T-helper 2 cell treated with Interferon-gamma antibody and Interleukin-4, amounts not matched to agents 5 μg/mL and 100 μg/mL, for 36 hours (primary cell): ENCODE data around the gene TRIM41.
"Not testable (repeated sequence)": the region's sequence is repeated elsewhere in the genome, so short reads cannot be mapped to it uniquely, and the experiment has no call there.

Experiments used
- DNase-seq: peaks from one replicate; pipeline ENCODE4 v3.0.0; 2021; ENCODE audit warnings: low spot score
- H3K27ac Mint-ChIP-seq: one replicate; pipeline ENCODE4 v1.8.0; 2021; ENCODE audit warnings: mild to moderate bottlenecking, mixed read lengths
- H3K27me3 Mint-ChIP-seq: one replicate; pipeline ENCODE4 v1.8.0; 2021; ENCODE audit warnings: low read depth, mixed read lengths
- H3K36me3 Mint-ChIP-seq: one replicate; pipeline ENCODE4 v1.8.0; 2021; ENCODE audit warnings: low read depth, mixed read lengths
- H3K4me1 Mint-ChIP-seq: one replicate; pipeline ENCODE4 v1.8.0; 2021; ENCODE audit warnings: low read depth, mixed read lengths
- H3K4me3 Mint-ChIP-seq: one replicate; pipeline ENCODE4 v1.8.0; 2022; ENCODE audit warnings: mild to moderate bottlenecking, moderate library complexity, mixed read lengths
- H3K9me3 Mint-ChIP-seq: one replicate; pipeline ENCODE4 v1.8.0; 2021; ENCODE audit warnings: mixed read lengths

The TRIM41 gene

DNA sequence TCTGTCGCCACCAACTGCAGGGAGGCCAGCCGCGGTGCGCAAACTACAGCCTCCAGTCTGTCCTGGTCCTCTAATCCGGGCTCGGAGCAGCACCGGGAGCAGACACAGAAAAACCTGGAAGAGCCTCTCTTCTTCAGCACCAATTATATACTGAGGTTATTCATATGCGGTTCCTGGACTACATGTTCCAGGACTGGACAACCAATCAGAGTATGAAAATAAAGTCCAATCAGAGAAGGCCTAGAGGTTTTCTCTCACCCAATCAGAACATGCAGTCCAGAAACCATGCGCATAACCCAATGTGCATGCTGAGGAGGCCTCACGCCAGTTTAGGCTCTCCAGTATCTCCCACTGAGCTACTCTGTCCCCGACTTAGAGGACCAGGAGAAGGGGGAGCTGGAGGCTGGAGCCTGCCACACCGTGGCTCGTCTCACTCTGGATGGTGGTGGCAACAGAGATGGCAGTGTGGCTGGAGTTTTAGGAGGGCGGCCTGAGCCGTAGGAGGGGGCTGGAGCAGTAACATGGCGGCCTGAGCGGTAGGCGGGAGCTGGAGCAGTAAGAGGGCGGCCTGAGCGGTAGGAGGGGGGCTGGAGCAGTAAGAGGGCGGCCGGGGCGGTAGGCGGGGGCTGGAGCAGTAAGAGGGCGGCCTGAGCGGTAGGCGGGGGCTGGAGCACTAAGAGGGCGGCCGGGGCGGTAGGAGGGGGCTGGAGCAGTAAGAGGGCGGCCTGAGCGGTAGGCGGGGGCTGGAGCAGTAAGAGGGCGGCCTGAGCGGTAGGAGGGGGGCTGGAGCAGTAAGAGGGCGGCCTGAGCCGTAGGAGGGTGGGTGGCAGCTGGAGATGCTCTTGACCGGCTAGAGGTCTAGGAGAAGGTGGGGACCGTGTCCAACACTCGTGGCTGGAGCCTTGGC is 58.2 kb downstream of the TRIM41 start:
- H3K4me3 Mint-ChIP-seq: no peak overlapping the region
- H3K27me3 Mint-ChIP-seq: peaks cover 3% of the 10 kb centered on the region
- no peak overlapping the region for H3K27ac Mint-ChIP-seq
- H3K9me3 Mint-ChIP-seq: no peaks in the 10 kb centered on the region
- H3K36me3 Mint-ChIP-seq: no peaks in the 10 kb centered on the region
- H3K4me1 Mint-ChIP-seq: no peaks in the 10 kb centered on the region
- DNase-seq: no peak

DNA sequence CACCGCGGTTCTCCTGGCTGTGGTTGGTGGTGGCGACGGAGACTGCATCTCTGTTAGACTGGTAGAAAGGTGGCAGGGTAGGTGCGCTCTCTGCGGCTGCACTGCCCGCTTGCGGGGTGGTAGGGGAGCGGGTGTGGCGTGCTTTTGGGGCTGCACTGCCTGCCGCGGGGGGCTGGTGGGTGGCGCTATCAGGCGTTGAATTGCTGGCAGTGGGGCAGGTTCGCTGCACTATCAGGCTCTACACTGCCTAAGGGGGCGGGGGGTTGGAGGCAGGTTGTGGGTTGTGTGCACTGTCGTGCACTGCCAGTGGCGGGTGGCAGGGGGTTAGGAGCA is 58.9 kb downstream of the TRIM41 start:
- Mint-ChIP-seq H3K4me3 (no peak overlapping the region), H3K27ac (no peak overlapping the region), H3K4me1 (no peaks in the 10 kb centered on the region), H3K36me3 (no peaks in the 10 kb centered on the region), H3K9me3 (no peaks in the 10 kb centered on the region), H3K27me3 (no peaks in the 10 kb centered on the region)
- no peak for DNase-seq

DNA sequence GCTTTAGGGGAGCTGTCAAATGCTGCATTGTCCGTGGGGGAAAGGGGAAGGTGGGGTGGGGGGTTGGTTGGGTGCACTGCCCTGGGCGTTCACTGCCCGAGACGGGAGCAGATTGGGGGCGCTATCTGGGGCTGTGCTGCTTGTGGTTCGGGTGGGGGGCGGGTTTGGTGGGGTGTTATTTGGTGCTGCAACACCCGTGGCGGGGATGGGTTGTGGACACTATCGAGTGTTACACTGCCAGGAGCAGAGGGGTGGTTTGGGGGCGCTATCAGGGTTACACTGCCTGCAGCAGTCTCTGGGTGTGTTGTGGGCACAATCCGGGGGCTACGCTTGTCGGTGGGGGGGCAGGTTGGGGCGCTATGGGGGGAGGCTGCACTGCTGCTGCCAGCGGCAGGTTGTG is 59.3 kb downstream of the TRIM41 start:
- not testable (repeated sequence) for H3K27me3 Mint-ChIP-seq, H3K27ac Mint-ChIP-seq, H3K36me3 Mint-ChIP-seq, H3K4me3 Mint-ChIP-seq, DNase-seq, H3K9me3 Mint-ChIP-seq, H3K4me1 Mint-ChIP-seq

DNA sequence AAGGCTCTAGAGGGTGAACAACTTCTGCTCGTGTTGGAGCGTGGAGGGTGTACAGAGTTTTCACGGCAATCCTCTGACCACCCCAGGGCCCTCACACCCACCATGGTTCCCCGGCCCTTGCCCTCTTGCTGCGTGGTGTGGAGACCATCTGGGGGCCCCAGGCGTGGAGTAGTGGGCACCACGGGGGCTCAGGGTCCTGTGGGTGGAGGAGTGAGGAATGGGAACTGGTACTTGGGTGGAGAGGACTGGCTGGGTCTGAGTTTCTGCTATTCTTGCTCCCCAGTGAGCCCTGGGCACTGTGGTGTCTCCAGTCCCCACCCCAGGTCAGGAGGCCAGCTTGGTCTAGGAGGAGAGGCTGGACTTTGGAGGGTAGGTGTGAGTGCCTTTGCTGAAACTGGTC is 59.8 kb downstream of the TRIM41 start:
- Mint-ChIP-seq H3K9me3 (no peaks in the 10 kb centered on the region), H3K36me3 (no peaks in the 10 kb centered on the region), H3K27me3 (no peaks in the 10 kb centered on the region), H3K27ac (no peak overlapping the region), H3K4me3 (no peak overlapping the region), H3K4me1 (peaks cover 2% of the 10 kb centered on the region)
- no peak for DNase-seq

DNA sequence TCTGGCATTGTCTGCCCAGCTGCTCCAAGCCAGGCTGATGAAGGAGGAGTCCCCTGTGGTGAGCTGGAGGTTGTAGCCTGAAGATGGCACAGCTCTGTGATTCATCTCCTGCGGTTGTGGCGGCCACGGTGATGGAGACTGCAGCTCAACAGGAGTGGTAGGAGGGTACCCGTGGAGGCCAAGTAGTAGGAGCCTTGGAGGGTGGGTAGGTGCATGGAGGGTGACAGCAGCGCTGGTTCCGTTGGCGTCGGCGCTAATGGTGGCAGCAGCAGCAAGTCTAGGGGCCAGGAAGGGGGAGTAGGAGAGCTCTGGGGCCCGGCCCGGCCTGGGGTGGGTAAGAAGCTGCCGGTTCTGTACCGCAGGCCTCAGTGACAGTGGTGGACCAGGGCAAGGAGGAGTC is 60.3 kb downstream of the TRIM41 start:
- H3K4me1 Mint-ChIP-seq: peaks cover 2% of the 10 kb centered on the region
- H3K27me3 Mint-ChIP-seq: no peaks in the 10 kb centered on the region
- no peak for DNase-seq
- no peaks in the 10 kb centered on the region for H3K9me3 Mint-ChIP-seq
- no peak overlapping the region for H3K4me3 Mint-ChIP-seq
- no peak overlapping the region for H3K27ac Mint-ChIP-seq
- H3K36me3 Mint-ChIP-seq: no peaks in the 10 kb centered on the region

DNA sequence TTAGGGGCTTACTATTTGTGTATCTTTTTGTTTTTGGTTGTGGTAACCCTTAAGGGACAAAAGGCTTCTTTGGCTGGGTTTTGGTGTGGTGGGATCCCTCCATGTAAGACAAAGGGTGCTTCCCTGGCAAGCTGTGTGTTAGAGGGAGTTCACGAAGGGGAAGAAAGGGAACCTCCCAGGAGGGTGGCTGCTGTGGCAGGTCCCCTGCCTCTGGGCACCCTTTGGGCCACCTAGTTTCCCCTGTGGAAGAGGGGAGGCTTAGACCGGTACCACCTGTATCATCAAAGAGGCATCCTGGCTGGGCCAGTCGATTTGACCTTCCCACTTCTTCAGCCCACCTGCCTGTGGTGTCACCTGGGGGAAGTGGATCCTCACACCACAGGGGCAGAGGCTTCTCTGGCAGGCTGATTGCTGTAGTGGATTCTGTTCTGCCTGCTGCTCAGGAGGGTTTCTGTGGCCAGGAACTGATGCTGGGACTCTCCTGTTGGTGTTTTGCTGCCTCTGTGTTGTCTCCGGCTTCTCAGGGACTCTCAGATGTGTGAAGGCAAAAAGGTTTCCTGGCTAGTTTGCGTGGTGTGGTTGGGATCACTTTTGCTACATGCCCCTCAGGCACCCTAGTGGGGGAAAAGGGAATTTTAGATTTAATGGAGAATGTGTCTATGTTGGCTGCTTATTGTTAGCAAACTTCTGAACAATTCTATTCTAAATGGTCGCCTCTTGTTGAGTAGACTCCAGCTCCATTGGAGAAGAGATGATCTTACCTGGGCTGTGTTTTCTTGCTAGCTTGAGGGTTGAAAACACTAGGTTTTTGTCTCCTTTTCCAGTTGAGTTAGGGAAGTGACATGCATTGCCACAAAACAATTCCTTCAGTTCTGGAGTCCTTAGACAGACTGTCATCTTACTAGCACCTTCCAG is 61.0 kb downstream of the TRIM41 start:
- not testable (repeated sequence) for H3K27ac Mint-ChIP-seq, H3K27me3 Mint-ChIP-seq, H3K4me1 Mint-ChIP-seq, H3K9me3 Mint-ChIP-seq, DNase-seq, H3K4me3 Mint-ChIP-seq, H3K36me3 Mint-ChIP-seq
